HepG2 (cell line): ENCODE results near the gene CCDC6. TPM values are rescaled to one million over a fixed set of nuclear protein-coding genes. Genes with fewer than 3 reads are reported as not detected.

Experiments used
- AKNA ChIP-seq: sonication (generic); formaldehyde crosslinking; IDR thresholded peaks from 2 replicates; pipeline ENCODE4 v1.4.0; 2020; ENCODE audit warnings: missing genetic modification reagents, borderline replicate concordance
- BRCA1 ChIP-seq: sonication (generic); formaldehyde crosslinking; IDR thresholded peaks from 2 replicates; pipeline ENCODE4 v1.4.0; 2020; ENCODE audit warnings: missing genetic modification reagents
- CHCHD3 ChIP-seq: sonication (generic); formaldehyde crosslinking; IDR thresholded peaks from 2 replicates; pipeline ENCODE4 v1.8.0; 2022; ENCODE audit warnings: mild to moderate bottlenecking, missing genetic modification reagents, moderate library complexity
- ELF3 ChIP-seq: IDR thresholded peaks from 2 replicates; pipeline ENCODE4 v1.6.1; 2016; ENCODE audit warnings: missing genetic modification reagents, missing compliant biosample characterization
- FOXM1 ChIP-seq: sonication (generic); formaldehyde crosslinking; IDR thresholded peaks from 2 replicates; pipeline ENCODE4 v1.5.0; 2020; ENCODE audit warnings: missing genetic modification reagents
- HHEX ChIP-seq: IDR thresholded peaks from 2 replicates; pipeline ENCODE4 v1.6.1; 2016; ENCODE audit warnings: control low read depth
- HINFP ChIP-seq: sonication (generic); formaldehyde crosslinking; IDR thresholded peaks from 2 replicates; pipeline ENCODE4 v1.4.0; 2020; ENCODE audit warnings: low read depth, mild to moderate bottlenecking, missing genetic modification reagents
- JDP2 ChIP-seq: sonication (generic); formaldehyde crosslinking; IDR thresholded peaks from 2 replicates; pipeline ENCODE4 v1.8.1; 2022; ENCODE audit warnings: missing genetic modification reagents, borderline replicate concordance
- SIX1 ChIP-seq: sonication (generic); formaldehyde crosslinking; IDR thresholded peaks from 2 replicates; pipeline ENCODE4 v1.4.0; 2020; ENCODE audit warnings: missing genetic modification reagents, borderline replicate concordance
- XRCC5 ChIP-seq: fragments of 200-400 bp; formaldehyde crosslinking; optimal IDR thresholded peaks from 2 replicates; pipeline ENCODE3; 2017; ENCODE audit warnings: mild to moderate bottlenecking, low read length
- ZBTB4 ChIP-seq: sonication (generic); formaldehyde crosslinking; IDR thresholded peaks from 2 replicates; pipeline ENCODE4 v1.4.0; 2020; ENCODE audit warnings: missing genetic modification reagents, mild to moderate bottlenecking, borderline replicate concordance
- ZNF383 ChIP-seq: sonication (generic); formaldehyde crosslinking; IDR thresholded peaks from 2 replicates; pipeline ENCODE4 v1.4.0; 2020; ENCODE audit warnings: missing genetic modification reagents, mild to moderate bottlenecking, borderline replicate concordance
- ZNF451 ChIP-seq: sonication (generic); formaldehyde crosslinking; IDR thresholded peaks from 2 replicates; pipeline ENCODE4 v1.5.0; 2020; ENCODE audit warnings: mild to moderate bottlenecking, missing genetic modification reagents
- polyA plus RNA-seq, 8 experiments: library from polyadenylated mRNA; depleted of rRNA in 3 of 8; stranded (reverse) in 7 of 8; unstranded in 1 of 8; fragments of >200 nt; fragmentation: Illumina TruSeq in 4 of 8; extraction: Trizol in 4 of 8; gene quantifications; 2 replicates each; pipeline versions ENCODE4 v1.2.1 to v1.2.3, GENCODE V29; 2011 to 2016; ENCODE audit warnings: low read depth in 4 of 8, missing spikeins in 1 of 8, mixed read lengths in 1 of 8; ENCODE audit not compliant: insufficient read depth in 1 of 8
- total RNA-seq, 5 experiments: library from RNA; depleted of rRNA; stranded (reverse); fragments of >200 nt; fragmentation: Illumina TruSeq; extraction: Trizol; gene quantifications; 2 replicates each; pipeline ENCODE4 v1.2.3, GENCODE V29; 2016; ENCODE audit warnings: low read depth in 1 of 5

The CCDC6 gene
- total and polyA plus RNA-seq, 2 of the 13 experiments (the other 11 are each of a cell fraction or from before 2014, with no cell fraction given): 17.9 to 18.3 TPM

- TF ChIP-seq HHEX (CRISPR knock-in tag) (no peak), ZBTB4 (CRISPR knock-in tag) (peak; percentile 59; the same call in 1 of the 2 replicates), BRCA1 (CRISPR knock-in tag) (no peak), ZNF451 (no peak), HINFP (peak; percentile 53; the same call in 1 of the 2 replicates), XRCC5 (peak; percentile 76), ZNF383 (CRISPR knock-in tag) (no peak), SIX1 (CRISPR knock-in tag) (peak; percentile 95), ELF3 (CRISPR knock-in tag) (no peak; the same call in none of the 2 replicates), CHCHD3 (CRISPR knock-in tag) (no peak), FOXM1 (CRISPR knock-in tag) (no peak), AKNA (CRISPR knock-in tag) (peak; percentile 34; the same call in 1 of the 2 replicates), JDP2 (CRISPR knock-in tag) (no peak; the same call in 1 of the 2 replicates)
These were observed at the start of gene CCDC6 (continued) for GRCh38 chr10:59906417-59907202.
